Smooth muscle cell (in vitro differentiated cells): Measurements from ENCODE around the gene OR2AT4. TPM values are rescaled to one million over a fixed set of nuclear protein-coding genes. Genes with fewer than 3 reads are reported as not detected.

Source experiments
- DNase-seq: peaks from one replicate; lab custom pipeline; 2025; ENCODE audit not compliant: unreplicated experiment; lab: John Stamatoyannopoulos, UW
- H2AFZ ChIP-seq: fragments of 200-600 bp; sonication (generic); 2 replicates; pipeline ENCODE4 v1.6.0; 2016; ENCODE audit warnings: antibody characterized with exemption, low read depth, mild to moderate bottlenecking
- H3F3A ChIP-seq: fragments of 200-600 bp; sonication (generic); 2 replicates; pipeline ENCODE4 v1.6.0; 2017; ENCODE audit warnings: antibody characterized with exemption, low read depth
- H3K27ac ChIP-seq: fragments of 200-600 bp; sonication (generic); 2 replicates; pipeline ENCODE4 v1.5.1; 2016; ENCODE audit warnings: low read depth, mild to moderate bottlenecking
- H3K27me3 ChIP-seq: fragments of 200-600 bp; sonication (generic); 2 replicates; pipeline ENCODE4 v1.6.1; 2016; ENCODE audit warnings: low read depth, mild to moderate bottlenecking
- H3K36me3 ChIP-seq: fragments of 200-600 bp; sonication (generic); 2 replicates; pipeline ENCODE4 v1.5.1; 2016; ENCODE audit warnings: low read depth
- H3K4me1 ChIP-seq: fragments of 200-600 bp; sonication (generic); 2 replicates; pipeline ENCODE4 v1.5.1; 2016; ENCODE audit warnings: low read depth
- H3K4me2 ChIP-seq: fragments of 200-600 bp; sonication (generic); 2 replicates; pipeline ENCODE4 v1.6.0; 2016; ENCODE audit warnings: mild to moderate bottlenecking
- H3K4me3 ChIP-seq: fragments of 200-600 bp; sonication (generic); 2 replicates; pipeline ENCODE4 v1.5.1; 2016; ENCODE audit warnings: mild to moderate bottlenecking
- H3K79me2 ChIP-seq: fragments of 200-600 bp; sonication (generic); 2 replicates; pipeline ENCODE4 v1.6.0; 2016; ENCODE audit warnings: low read depth, mild to moderate bottlenecking
- H3K9ac ChIP-seq: fragments of 200-600 bp; sonication (generic); 2 replicates; pipeline ENCODE4 v1.6.0; 2016; ENCODE audit warnings: low read depth
- H3K9me3 ChIP-seq: fragments of 200-600 bp; sonication (generic); replicated peaks from 2 replicates; pipeline ENCODE4 v1.5.1; 2016; ENCODE audit warnings: low read depth
- H4K20me1 ChIP-seq: fragments of 200-600 bp; sonication (generic); 2 replicates; pipeline ENCODE4 v1.6.0; 2016; ENCODE audit warnings: low read depth
- CTCF ChIP-seq: fragments of 200-600 bp; sonication (generic); IDR thresholded peaks from 2 replicates; pipeline ENCODE4 v1.5.1; 2017; ENCODE audit warnings: borderline replicate concordance, mild to moderate bottlenecking, antibody characterized with exemption; ENCODE audit not compliant: insufficient read depth, poor library complexity, severe bottlenecking
- WGBS: methylation state at CpG from one replicate; pipeline ENCODE4 v1.1.7; 2016; ENCODE audit warnings: low lambda C conversion rate; 5-methylcytosine and 5-hydroxymethylcytosine counted together
- polyA plus RNA-seq: library from polyadenylated mRNA; unstranded; fragments of >200 nt; fragmentation: Nextera tagmentation; extraction: Ambion mirVana; gene quantifications from 2 replicates; pipeline ENCODE4 v1.2.1, GENCODE V29; 2016
- total RNA-seq: library from RNA; depleted of rRNA; stranded (reverse); fragments of >200 nt; gene quantifications from 2 replicates; pipeline ENCODE4 v1.2.3, GENCODE V29; 2014

Gene OR2AT4
- not detected in 2 replicates for total RNA-seq
- not detected in 2 replicates for polyA plus RNA-seq

- Histone ChIP-seq H3K27ac (no peak within 1 kb of the TSS), H2AFZ (no peak within 1 kb of the TSS), H3K4me1 (no peaks in the 10 kb centered on the region), H3K9ac (no peak within 1 kb of the TSS), H3K4me2 (no peak within 1 kb of the TSS), H3K36me3 (no peaks in the 10 kb centered on the region), H3K79me2 (no peaks in the 10 kb centered on the region), H3K27me3 (no peaks in the 10 kb centered on the region), H3F3A (no peaks in the 10 kb centered on the region), H4K20me1 (no peaks in the 10 kb centered on the region), H3K9me3 (no peaks in the 10 kb centered on the region), H3K4me3 (no peak within 1 kb of the TSS)
- no peak for DNase-seq
- no peak for TF ChIP-seq CTCF
- WGBS, result 89% methylated on average over 9 of the region's 9 CpGs
These were observed at the start of gene OR2AT4 for GRCh38 chr11:75096456-75097172. Gene OR2AT4, minus strand, starts transcription at chr11:75096876.

GRCh38 chr11:75145972-75146519 is 49.4 kb upstream of the OR2AT4 start:
- Histone ChIP-seq H3K9me3 (no peaks in the 10 kb centered on the region), H3K4me1 (no peaks in the 10 kb centered on the region), H3K9ac (no peak overlapping the region), H3K79me2 (no peaks in the 10 kb centered on the region), H3K4me3 (no peak overlapping the region), H3F3A (peaks cover 4% of the 10 kb centered on the region), H2AFZ (no peak overlapping the region), H3K27ac (no peak overlapping the region), H3K36me3 (no peaks in the 10 kb centered on the region), H4K20me1 (no peaks in the 10 kb centered on the region), H3K4me2 (no peak overlapping the region), H3K27me3 (no peaks in the 10 kb centered on the region)
- no peak for TF ChIP-seq CTCF
- DNase-seq, result no peak
- WGBS, result 37% methylated on average over 6 of the region's 6 CpGs

GRCh38 chr11:75145196-75145971 is 48.7 kb upstream of the OR2AT4 start:
- Histone ChIP-seq H3K27me3 (no peaks in the 10 kb centered on the region), H4K20me1 (no peaks in the 10 kb centered on the region), H3F3A (peaks cover 4% of the 10 kb centered on the region), H3K27ac (no peak overlapping the region), H3K9ac (no peak overlapping the region), H3K9me3 (no peaks in the 10 kb centered on the region), H3K4me1 (no peaks in the 10 kb centered on the region), H3K4me2 (no peak overlapping the region), H2AFZ (no peak overlapping the region), H3K4me3 (no peak overlapping the region), H3K36me3 (no peaks in the 10 kb centered on the region), H3K79me2 (no peaks in the 10 kb centered on the region)
- WGBS, result 79% methylated on average over 9 of the region's 9 CpGs
- TF ChIP-seq CTCF, result no peak
- no peak for DNase-seq
